H9 (cell line): ENCODE data around the gene TTC32. TPM values are rescaled to one million over a fixed set of nuclear protein-coding genes. Genes with fewer than 3 reads are reported as not detected.

Experiments used
- DNase-seq: peaks from one replicate; pipeline ENCODE4 v3.0.0-alpha.2; 2017
- H2AFZ ChIP-seq: one replicate; pipeline ENCODE4 v1.6.1; 2013; ENCODE audit warnings: mild to moderate bottlenecking, low read length, control low read depth, moderate library complexity
- H2AK5ac ChIP-seq: 2 replicates; pipeline ENCODE4 v1.6.1; 2013; ENCODE audit warnings: low read length, control low read depth, mixed read lengths; ENCODE audit not compliant: insufficient read length
- H2BK120ac ChIP-seq: one replicate; pipeline ENCODE4 v1.6.1; 2013; ENCODE audit warnings: low read depth, mild to moderate bottlenecking, low read length, control low read depth, inconsistent platforms; ENCODE audit not compliant: poor library complexity, severe bottlenecking
- H2BK12ac ChIP-seq: 2 replicates; pipeline ENCODE4 v1.6.1; 2013; ENCODE audit warnings: low read length, control low read depth, mixed read lengths, low read depth; ENCODE audit not compliant: insufficient read length
- H2BK15ac ChIP-seq: 2 replicates; pipeline ENCODE4 v1.6.1; 2013; ENCODE audit warnings: low read depth, low read length, control low read depth
- H2BK20ac ChIP-seq: one replicate; pipeline ENCODE4 v1.6.1; 2013; ENCODE audit warnings: low read depth, mild to moderate bottlenecking, low read length, control low read depth, inconsistent platforms; ENCODE audit not compliant: poor library complexity, severe bottlenecking
- H2BK5ac ChIP-seq: 2 replicates; pipeline ENCODE4 v1.6.1; 2013; ENCODE audit warnings: low read length, control low read depth, mixed read lengths; ENCODE audit not compliant: insufficient read length
- H3K14ac ChIP-seq: 2 replicates; pipeline ENCODE4 v1.6.1; 2013; ENCODE audit warnings: low read length, control low read depth; ENCODE audit not compliant: insufficient read depth
- H3K18ac ChIP-seq: 2 replicates; pipeline ENCODE4 v1.6.1; 2013; ENCODE audit warnings: low read depth, mild to moderate bottlenecking, mixed read lengths, low read length, control low read depth; ENCODE audit not compliant: insufficient read length
- H3K23ac ChIP-seq: 2 replicates; pipeline ENCODE4 v1.6.1; 2013; ENCODE audit warnings: low read length, control low read depth, mixed read lengths, low read depth; ENCODE audit not compliant: insufficient read length
- H3K23me2 ChIP-seq: 2 replicates; pipeline ENCODE4 v1.6.1; 2013; ENCODE audit warnings: low read depth, mild to moderate bottlenecking, mixed read lengths, low read length, control low read depth; ENCODE audit not compliant: insufficient read length, poor library complexity, severe bottlenecking
- H3K27ac ChIP-seq: 2 replicates; pipeline ENCODE4 v1.5.1; 2013; ENCODE audit warnings: low read length, control low read depth, mixed read lengths, low read depth; ENCODE audit not compliant: insufficient read length
- H3K27me3 ChIP-seq: 2 replicates; pipeline ENCODE4 v1.6.1; 2013; ENCODE audit warnings: low read length, control low read depth, inconsistent platforms; ENCODE audit not compliant: insufficient read depth
- H3K4ac ChIP-seq: 2 replicates; pipeline ENCODE4 v1.6.1; 2013; ENCODE audit warnings: low read depth, mild to moderate bottlenecking, control low read depth, inconsistent platforms, low read length, moderate library complexity
- H3K4me1 ChIP-seq: 2 replicates; pipeline ENCODE4 v1.6.1; 2013; ENCODE audit warnings: low read length, control low read depth, inconsistent platforms; ENCODE audit not compliant: insufficient read depth
- H3K4me2 ChIP-seq: 2 replicates; pipeline ENCODE4 v1.6.1; 2013; ENCODE audit warnings: low read length, control low read depth, mixed read lengths; ENCODE audit not compliant: insufficient read length, insufficient read depth
- H3K56ac ChIP-seq: 2 replicates; pipeline ENCODE4 v1.6.1; 2013; ENCODE audit warnings: low read depth, mild to moderate bottlenecking, mixed read lengths, low read length, control low read depth; ENCODE audit not compliant: insufficient read length
- H3K79me1 ChIP-seq: 2 replicates; pipeline ENCODE4 v1.6.1; 2013; ENCODE audit warnings: low read depth, mild to moderate bottlenecking, moderate library complexity, low read length, control low read depth, inconsistent platforms; ENCODE audit not compliant: insufficient read depth, poor library complexity, severe bottlenecking
- H3K79me2 ChIP-seq: 2 replicates; pipeline ENCODE4 v1.6.1; 2013; ENCODE audit warnings: low read length, control low read depth, inconsistent platforms; ENCODE audit not compliant: insufficient read depth
- H3K9ac ChIP-seq: 2 replicates; pipeline ENCODE4 v1.6.1; 2013; ENCODE audit warnings: low read length, control low read depth, mixed read lengths; ENCODE audit not compliant: insufficient read length; ENCODE audit errors: extremely low read depth
- H3K9me3 ChIP-seq: one replicate; pipeline ENCODE4 v1.6.1; 2013; ENCODE audit warnings: low read depth, low read length, inconsistent platforms; ENCODE audit not compliant: control insufficient read depth
- H3T11ph ChIP-seq: one replicate; pipeline ENCODE4 v1.6.1; 2013; ENCODE audit warnings: mild to moderate bottlenecking, low read length, control low read depth, inconsistent platforms
- H4K20me1 ChIP-seq: one replicate; pipeline ENCODE4 v1.6.1; 2013; ENCODE audit not compliant: control insufficient read depth, insufficient read length, insufficient read depth
- H4K5ac ChIP-seq: 2 replicates; pipeline ENCODE4 v1.6.1; 2013; ENCODE audit warnings: low read depth, mild to moderate bottlenecking, mixed read lengths, low read length, control low read depth; ENCODE audit not compliant: insufficient read length
- H4K8ac ChIP-seq: replicated peaks from 2 replicates; pipeline ENCODE4 v1.6.1; 2013; ENCODE audit warnings: low read length, control low read depth, mixed read lengths, low read depth; ENCODE audit not compliant: insufficient read length
- H4K91ac ChIP-seq: 2 replicates; pipeline ENCODE4 v1.6.1; 2013; ENCODE audit warnings: low read depth, mild to moderate bottlenecking, moderate library complexity, mixed read lengths, low read length, control low read depth; ENCODE audit not compliant: insufficient read length
- H3K27ac Mint-ChIP-seq, 3 experiments: 2 replicates in 2 of 3; 3 replicates in 1 of 3; pipeline ENCODE4 v1.8.0; 2020 to 2021; ENCODE audit warnings: mixed read lengths in 3 of 3, mild to moderate bottlenecking in 1 of 3, moderate library complexity in 1 of 3
- H3K27me3 Mint-ChIP-seq: 2 replicates; pipeline ENCODE4 v1.8.0; 2021; ENCODE audit warnings: low read depth, mild to moderate bottlenecking, moderate library complexity, mixed read lengths
- H3K36me3 Mint-ChIP-seq, 3 experiments: 2 replicates in 2 of 3; 3 replicates in 1 of 3; pipeline ENCODE4 v1.8.0; 2020 to 2021; ENCODE audit warnings: low read depth in 3 of 3, mixed read lengths in 3 of 3; ENCODE audit not compliant: insufficient read depth in 1 of 3
- H3K4me1 Mint-ChIP-seq, 2 experiments: 2 replicates each; pipeline ENCODE4 v1.8.0; 2020; ENCODE audit warnings: mixed read lengths in 2 of 2
- H3K4me3 Mint-ChIP-seq, 2 experiments: 2 replicates in 1 of 2; 3 replicates in 1 of 2; pipeline ENCODE4 v1.8.0; 2020 to 2021; ENCODE audit warnings: mild to moderate bottlenecking in 2 of 2, mixed read lengths in 2 of 2, moderate library complexity in 1 of 2
- H3K9me3 Mint-ChIP-seq, 2 experiments: 2 replicates in 1 of 2; 3 replicates in 1 of 2; pipeline ENCODE4 v1.8.0; 2020; ENCODE audit warnings: mild to moderate bottlenecking in 2 of 2, mixed read lengths in 2 of 2, moderate library complexity in 1 of 2
- WGBS: extraction: QIAGEN DNeasy Blood & Tissue Kit; methylation state at CpG from one replicate; pipeline ENCODE4 v1.1.7; 2013; ENCODE audit warnings: missing lambda C conversion rate, low lambda C conversion rate, mixed read lengths; ENCODE audit not compliant: insufficient read length; ENCODE audit errors: extremely low coverage; 5-methylcytosine and 5-hydroxymethylcytosine counted together
- total RNA-seq: library from RNA; stranded (reverse); gene quantifications from 2 replicates; pipeline ENCODE4 v1.2.1, GENCODE V29; 2021
- TF ChIP-seq, protein P1 (sequence below): fragments of 200-600 bp; sonication (generic); conservative IDR thresholded peaks from 3 replicates; pipeline ENCODE4 v1.8.0; 2021; ENCODE audit warnings: antibody characterized with exemption, mild to moderate bottlenecking

Gene TTC32
- total RNA-seq, 1 experiment from 2014 or later = 8.9 TPM

DNA sequence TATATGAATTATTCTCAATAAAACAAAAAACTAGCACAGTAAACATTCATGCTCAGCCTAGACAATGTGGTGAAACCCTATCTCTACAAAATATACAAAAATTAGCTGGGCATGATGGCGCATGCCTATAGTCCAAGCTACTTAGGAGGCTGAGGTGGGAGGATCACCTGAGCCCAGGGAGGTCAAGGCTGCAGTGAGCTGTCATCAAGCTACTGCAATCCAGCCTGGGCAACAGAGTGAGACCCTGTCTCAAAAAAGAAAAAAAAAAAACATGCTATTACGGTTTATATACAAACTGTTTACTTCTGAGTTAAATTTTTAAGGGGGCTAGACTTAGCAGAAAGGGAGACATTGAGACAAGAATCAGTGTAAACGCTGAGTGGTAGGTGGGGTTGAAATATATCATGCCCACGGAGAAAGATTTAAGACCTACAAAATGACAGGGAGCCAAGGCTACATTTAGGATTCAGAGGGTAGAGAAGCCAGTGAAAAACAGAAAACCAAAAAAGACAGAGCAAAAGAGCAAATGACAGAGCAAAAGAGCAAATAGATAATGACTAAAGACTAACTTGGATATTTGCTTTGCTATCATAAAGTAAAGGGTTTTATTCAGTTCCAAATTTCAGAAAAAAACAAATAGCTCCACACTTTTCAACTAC lies 7.5 kb downstream of the TTC32 start:
- no CpG with 5 or more reads among the region's 4 CpGs for WGBS

More for the DNA sequence above, 7.5 kb downstream of the TTC32 start:
- no peak overlapping the region for H2BK20ac ChIP-seq
- no peaks in the 10 kb centered on the region for H4K20me1 ChIP-seq
- Mint-ChIP-seq H3K27ac (no peak overlapping the region; a peak in 1 of 7 replicates), H3K9me3 (no peaks in the 10 kb centered on the region), H3K4me3 (no peak overlapping the region), H3K36me3 (no peaks in the 10 kb centered on the region; a peak in 1 of 7 replicates), H3K4me1 (peaks cover 11 to 12% of the 10 kb centered on the region in 2 experiments), H3K27me3 (no peaks in the 10 kb centered on the region)
- H2AFZ ChIP-seq = no peak overlapping the region
- H3K14ac ChIP-seq = no peak overlapping the region
- H3K79me1 ChIP-seq = peaks cover 6% of the 10 kb centered on the region
- no peak overlapping the region for H3K56ac ChIP-seq
- H2AK5ac ChIP-seq = no peak overlapping the region
- H3K79me2 ChIP-seq = no peaks in the 10 kb centered on the region
- no peak overlapping the region for H4K91ac ChIP-seq
- no peaks in the 10 kb centered on the region for H3K23me2 ChIP-seq
- H3T11ph ChIP-seq = no peak overlapping the region
- H3K4me2 ChIP-seq = no peak overlapping the region
- H3K18ac ChIP-seq = no peak overlapping the region
- no peaks in the 10 kb centered on the region for H3K4me1 ChIP-seq
- TF ChIP-seq, protein P1, sequence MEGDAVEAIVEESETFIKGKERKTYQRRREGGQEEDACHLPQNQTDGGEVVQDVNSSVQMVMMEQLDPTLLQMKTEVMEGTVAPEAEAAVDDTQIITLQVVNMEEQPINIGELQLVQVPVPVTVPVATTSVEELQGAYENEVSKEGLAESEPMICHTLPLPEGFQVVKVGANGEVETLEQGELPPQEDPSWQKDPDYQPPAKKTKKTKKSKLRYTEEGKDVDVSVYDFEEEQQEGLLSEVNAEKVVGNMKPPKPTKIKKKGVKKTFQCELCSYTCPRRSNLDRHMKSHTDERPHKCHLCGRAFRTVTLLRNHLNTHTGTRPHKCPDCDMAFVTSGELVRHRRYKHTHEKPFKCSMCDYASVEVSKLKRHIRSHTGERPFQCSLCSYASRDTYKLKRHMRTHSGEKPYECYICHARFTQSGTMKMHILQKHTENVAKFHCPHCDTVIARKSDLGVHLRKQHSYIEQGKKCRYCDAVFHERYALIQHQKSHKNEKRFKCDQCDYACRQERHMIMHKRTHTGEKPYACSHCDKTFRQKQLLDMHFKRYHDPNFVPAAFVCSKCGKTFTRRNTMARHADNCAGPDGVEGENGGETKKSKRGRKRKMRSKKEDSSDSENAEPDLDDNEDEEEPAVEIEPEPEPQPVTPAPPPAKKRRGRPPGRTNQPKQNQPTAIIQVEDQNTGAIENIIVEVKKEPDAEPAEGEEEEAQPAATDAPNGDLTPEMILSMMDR = no peak
- no peak overlapping the region for H2BK12ac ChIP-seq
- no peaks in the 10 kb centered on the region for H3K9me3 ChIP-seq
- H3K23ac ChIP-seq = no peak overlapping the region
- no peak overlapping the region for H4K5ac ChIP-seq
- no peak overlapping the region for H2BK120ac ChIP-seq
- no peak overlapping the region for H3K27ac ChIP-seq
- H2BK15ac ChIP-seq = no peak overlapping the region
- H2BK5ac ChIP-seq = no peak overlapping the region
- no peaks in the 10 kb centered on the region for H3K27me3 ChIP-seq
- H4K8ac ChIP-seq = no peak overlapping the region
- DNase-seq = no peak
- no peak overlapping the region for H3K4ac ChIP-seq
- no peak overlapping the region for H3K9ac ChIP-seq
